GM23338 (cell line): Measurements from ENCODE around the gene KCND2. TPM values are rescaled to one million over a fixed set of nuclear protein-coding genes. Genes with fewer than 3 reads are reported as not detected.
A peak's percentile ranks its signal among the peaks of the same experiment; 100 is the strongest.

Source experiments
- ATAC-seq: fragments of 200-7000 bp; cut with Tn5 transposase; 3 replicates; pipeline ENCODE4 v1.9.1; 2020
- DNase-seq: peaks from one replicate; pipeline ENCODE4 v3.0.0-alpha.2; 2015; ENCODE audit warnings: low spot score
- H2AFZ ChIP-seq: fragments of 200-600 bp; sonication (generic); 2 replicates; pipeline ENCODE4 v1.8.0; 2016; ENCODE audit warnings: antibody characterized with exemption, mild to moderate bottlenecking, moderate library complexity
- H3F3A ChIP-seq: fragments of 200-600 bp; sonication (generic); replicated peaks from 2 replicates; pipeline ENCODE4 v1.8.0; 2017; ENCODE audit warnings: antibody characterized with exemption, mixed run types, low read depth
- H3K27ac ChIP-seq: fragments of 200-600 bp; sonication (generic); 2 replicates; pipeline ENCODE4 v1.6.1; 2016; ENCODE audit warnings: low read depth
- H3K27me3 ChIP-seq: fragments of 200-600 bp; sonication (generic); 2 replicates; pipeline ENCODE4 v1.8.0; 2016; ENCODE audit warnings: mild to moderate bottlenecking, mixed run types, moderate library complexity; ENCODE audit not compliant: insufficient read depth
- H3K36me3 ChIP-seq: fragments of 200-600 bp; sonication (generic); 2 replicates; pipeline ENCODE4 v1.8.0; 2016; ENCODE audit warnings: mild to moderate bottlenecking; ENCODE audit not compliant: insufficient read depth
- H3K4me1 ChIP-seq: fragments of 200-600 bp; sonication (generic); 2 replicates; pipeline ENCODE4 v1.8.0; 2016; ENCODE audit warnings: mild to moderate bottlenecking, moderate library complexity; ENCODE audit not compliant: insufficient read depth
- H3K4me2 ChIP-seq: fragments of 200-600 bp; sonication (generic); 2 replicates; pipeline ENCODE4 v1.7.1; 2017; ENCODE audit warnings: mixed run types
- H3K4me3 ChIP-seq: fragments of 200-600 bp; sonication (generic); 2 replicates; pipeline ENCODE4 v1.6.1; 2016; ENCODE audit warnings: mixed run types
- H3K79me2 ChIP-seq: fragments of 200-600 bp; sonication (generic); replicated peaks from 2 replicates; pipeline ENCODE4 v1.8.0; 2017; ENCODE audit warnings: mild to moderate bottlenecking; ENCODE audit not compliant: insufficient read depth
- H3K9me2 ChIP-seq: fragments of 200-600 bp; sonication (generic); 2 replicates; pipeline ENCODE4 v1.8.0; 2017; ENCODE audit not compliant: insufficient read depth
- H4K20me1 ChIP-seq: fragments of 200-600 bp; sonication (generic); replicated peaks from 2 replicates; pipeline ENCODE4 v1.8.0; 2017; ENCODE audit warnings: mild to moderate bottlenecking; ENCODE audit not compliant: insufficient read depth
- H3K27ac Mint-ChIP-seq: 2 replicates; pipeline ENCODE4 v1.8.0; 2020; ENCODE audit warnings: inconsistent platforms, mild to moderate bottlenecking, moderate library complexity, mixed read lengths
- H3K27me3 Mint-ChIP-seq: 3 replicates; pipeline ENCODE4 v1.8.0; 2022; ENCODE audit warnings: low read depth, mild to moderate bottlenecking, moderate library complexity, mixed read lengths, inconsistent platforms; ENCODE audit not compliant: insufficient read depth, poor library complexity
- H3K36me3 Mint-ChIP-seq: 3 replicates; pipeline ENCODE4 v1.8.0; 2021; ENCODE audit warnings: low read depth, mild to moderate bottlenecking, inconsistent platforms, moderate library complexity, mixed read lengths
- H3K4me1 Mint-ChIP-seq: 3 replicates; pipeline ENCODE4 v1.8.0; 2020; ENCODE audit warnings: mild to moderate bottlenecking, inconsistent platforms, mixed read lengths
- H3K4me3 Mint-ChIP-seq: 3 replicates; pipeline ENCODE4 v1.8.0; 2021; ENCODE audit warnings: moderate library complexity, mild to moderate bottlenecking, inconsistent platforms, mixed read lengths
- H3K9me3 Mint-ChIP-seq: 3 replicates; pipeline ENCODE4 v1.8.0; 2020; ENCODE audit warnings: moderate library complexity, mild to moderate bottlenecking, inconsistent platforms, mixed read lengths
- EZH2 ChIP-seq: fragments of 200-600 bp; sonication (generic); IDR thresholded peaks from one replicate; pipeline ENCODE4 v1.8.0; 2017; ENCODE audit warnings: antibody characterized with exemption, mild to moderate bottlenecking, low read depth; ENCODE audit not compliant: unreplicated experiment
- EZH2phosphoT487 ChIP-seq: fragments of 200-600 bp; sonication (generic); IDR thresholded peaks from one replicate; pipeline ENCODE4 v1.8.1; 2018; ENCODE audit warnings: antibody characterized with exemption; ENCODE audit not compliant: unreplicated experiment
- NANOG ChIP-seq: IDR thresholded peaks from 2 replicates; pipeline ENCODE4 v1.6.1; 2016; ENCODE audit warnings: antibody characterized with exemption, borderline replicate concordance
- POLR2AphosphoS5 ChIP-seq: IDR thresholded peaks from 2 replicates; pipeline ENCODE4 v1.6.1; 2016; ENCODE audit warnings: antibody characterized with exemption, low read depth
- STAT1 ChIP-seq: IDR thresholded peaks from one replicate; pipeline ENCODE4 v1.6.1; 2016; ENCODE audit warnings: antibody characterized with exemption; ENCODE audit not compliant: unreplicated experiment
- ZNF114 ChIP-seq: fragments of 250-450 bp; sonication (Bioruptor Pico); IDR thresholded peaks from 2 replicates; pipeline ENCODE4 v1.5.0; 2020; ENCODE audit warnings: mild to moderate bottlenecking, moderate library complexity
- ZNF331 ChIP-seq: fragments of 250-450 bp; sonication (Bioruptor Pico); IDR thresholded peaks from 2 replicates; pipeline ENCODE4 v1.5.0; 2020; ENCODE audit warnings: low read depth, mild to moderate bottlenecking, moderate library complexity
- polyA plus RNA-seq: library from polyadenylated mRNA; unstranded; fragments of >200 nt; fragmentation: Nextera tagmentation; extraction: Ambion mirVana; gene quantifications from 2 replicates; pipeline ENCODE4 v1.2.1, GENCODE V29; 2016
- total RNA-seq: library from RNA; depleted of rRNA; stranded (reverse); fragments of >200 nt; shearing (Covaris generic); gene quantifications from 2 replicates; pipeline ENCODE4 v1.2.3, GENCODE V29; 2014
- TF ChIP-seq, protein P1 (sequence below): IDR thresholded peaks from one replicate; pipeline ENCODE4 v1.6.1; 2018; ENCODE audit warnings: antibody characterized with exemption; ENCODE audit not compliant: unreplicated experiment
- TF ChIP-seq, protein P2 (sequence below), 2 experiments: fragments of 200-600 bp in 1 of 2; sonication (generic) in 1 of 2; conservative IDR thresholded peaks; 2 replicates each; pipeline versions ENCODE4 v1.5.1 to v1.6.1; 2016 to 2017; ENCODE audit warnings: antibody characterized with exemption in 2 of 2, low read depth in 2 of 2, mild to moderate bottlenecking in 2 of 2, moderate library complexity in 1 of 2

The KCND2 gene
- total and polyA plus RNA-seq, 2 experiments from 2014 or later = 7.1 to 15.6 TPM

DNA sequence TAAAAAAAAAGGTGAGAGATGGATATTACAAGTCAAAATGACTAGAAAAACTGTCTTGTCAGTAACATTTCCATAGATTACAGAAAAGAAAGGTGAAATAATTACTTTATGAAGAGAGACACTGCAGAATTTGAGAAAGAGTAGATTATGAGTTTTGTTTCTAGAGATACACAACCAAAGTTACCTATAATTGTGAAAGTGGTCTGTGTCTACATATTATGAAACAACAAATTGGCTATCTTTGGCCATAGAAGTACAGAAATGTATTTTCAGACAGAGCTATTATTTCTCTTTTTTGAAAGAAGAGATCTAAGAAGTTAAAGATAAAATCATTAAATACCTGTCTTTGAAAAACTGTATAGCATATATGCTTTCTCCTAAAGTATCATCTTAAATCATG, 30.1 kb downstream of the KCND2 start (continued):
- TF ChIP-seq, protein P1, sequence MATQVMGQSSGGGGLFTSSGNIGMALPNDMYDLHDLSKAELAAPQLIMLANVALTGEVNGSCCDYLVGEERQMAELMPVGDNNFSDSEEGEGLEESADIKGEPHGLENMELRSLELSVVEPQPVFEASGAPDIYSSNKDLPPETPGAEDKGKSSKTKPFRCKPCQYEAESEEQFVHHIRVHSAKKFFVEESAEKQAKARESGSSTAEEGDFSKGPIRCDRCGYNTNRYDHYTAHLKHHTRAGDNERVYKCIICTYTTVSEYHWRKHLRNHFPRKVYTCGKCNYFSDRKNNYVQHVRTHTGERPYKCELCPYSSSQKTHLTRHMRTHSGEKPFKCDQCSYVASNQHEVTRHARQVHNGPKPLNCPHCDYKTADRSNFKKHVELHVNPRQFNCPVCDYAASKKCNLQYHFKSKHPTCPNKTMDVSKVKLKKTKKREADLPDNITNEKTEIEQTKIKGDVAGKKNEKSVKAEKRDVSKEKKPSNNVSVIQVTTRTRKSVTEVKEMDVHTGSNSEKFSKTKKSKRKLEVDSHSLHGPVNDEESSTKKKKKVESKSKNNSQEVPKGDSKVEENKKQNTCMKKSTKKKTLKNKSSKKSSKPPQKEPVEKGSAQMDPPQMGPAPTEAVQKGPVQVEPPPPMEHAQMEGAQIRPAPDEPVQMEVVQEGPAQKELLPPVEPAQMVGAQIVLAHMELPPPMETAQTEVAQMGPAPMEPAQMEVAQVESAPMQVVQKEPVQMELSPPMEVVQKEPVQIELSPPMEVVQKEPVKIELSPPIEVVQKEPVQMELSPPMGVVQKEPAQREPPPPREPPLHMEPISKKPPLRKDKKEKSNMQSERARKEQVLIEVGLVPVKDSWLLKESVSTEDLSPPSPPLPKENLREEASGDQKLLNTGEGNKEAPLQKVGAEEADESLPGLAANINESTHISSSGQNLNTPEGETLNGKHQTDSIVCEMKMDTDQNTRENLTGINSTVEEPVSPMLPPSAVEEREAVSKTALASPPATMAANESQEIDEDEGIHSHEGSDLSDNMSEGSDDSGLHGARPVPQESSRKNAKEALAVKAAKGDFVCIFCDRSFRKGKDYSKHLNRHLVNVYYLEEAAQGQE = no peak
- TF ChIP-seq POLR2AphosphoS5 (no peak), ZNF114 (no peak), ZNF331 (no peak), STAT1 (no peak), NANOG (no peak), EZH2phosphoT487 (no peak)
- TF ChIP-seq, protein P2, sequence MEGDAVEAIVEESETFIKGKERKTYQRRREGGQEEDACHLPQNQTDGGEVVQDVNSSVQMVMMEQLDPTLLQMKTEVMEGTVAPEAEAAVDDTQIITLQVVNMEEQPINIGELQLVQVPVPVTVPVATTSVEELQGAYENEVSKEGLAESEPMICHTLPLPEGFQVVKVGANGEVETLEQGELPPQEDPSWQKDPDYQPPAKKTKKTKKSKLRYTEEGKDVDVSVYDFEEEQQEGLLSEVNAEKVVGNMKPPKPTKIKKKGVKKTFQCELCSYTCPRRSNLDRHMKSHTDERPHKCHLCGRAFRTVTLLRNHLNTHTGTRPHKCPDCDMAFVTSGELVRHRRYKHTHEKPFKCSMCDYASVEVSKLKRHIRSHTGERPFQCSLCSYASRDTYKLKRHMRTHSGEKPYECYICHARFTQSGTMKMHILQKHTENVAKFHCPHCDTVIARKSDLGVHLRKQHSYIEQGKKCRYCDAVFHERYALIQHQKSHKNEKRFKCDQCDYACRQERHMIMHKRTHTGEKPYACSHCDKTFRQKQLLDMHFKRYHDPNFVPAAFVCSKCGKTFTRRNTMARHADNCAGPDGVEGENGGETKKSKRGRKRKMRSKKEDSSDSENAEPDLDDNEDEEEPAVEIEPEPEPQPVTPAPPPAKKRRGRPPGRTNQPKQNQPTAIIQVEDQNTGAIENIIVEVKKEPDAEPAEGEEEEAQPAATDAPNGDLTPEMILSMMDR (conservative IDR thresholded peaks at IDR 0.05; ENCODE audit: low read depth in 2 of 2) = no peak

DNA sequence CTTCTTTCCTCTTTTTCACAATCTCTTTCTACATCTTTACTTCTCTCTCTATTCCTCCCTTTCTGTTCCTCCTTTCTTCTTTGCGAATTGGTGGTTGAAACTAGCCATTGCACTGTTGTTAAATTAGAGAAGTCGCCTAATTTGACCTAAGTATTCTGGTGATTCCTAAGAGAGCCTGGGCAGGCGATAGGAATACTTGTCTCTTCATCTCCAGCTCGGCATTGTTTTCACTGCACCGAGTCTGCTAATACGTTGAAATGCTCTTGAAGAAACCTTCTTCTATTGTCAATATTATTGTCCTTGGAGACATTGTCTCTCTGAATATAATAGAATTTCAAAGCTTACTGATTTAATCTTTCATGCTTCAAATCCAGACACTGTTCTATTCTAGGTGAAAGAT, 31.7 kb downstream of the KCND2 start:
- Mint-ChIP-seq H3K27ac (no peak overlapping the region; the same call in 1 of the 2 replicates), H3K4me3 (no peak overlapping the region), H3K4me1 (peaks cover 31% of the 10 kb centered on the region), H3K27me3 (peaks cover 2% of the 10 kb centered on the region), H3K36me3 (no peaks in the 10 kb centered on the region), H3K9me3 (no peaks in the 10 kb centered on the region)
- ATAC-seq (peak; percentile 41; the same call in 2 of the 3 replicates), DNase-seq (peak; percentile 17)
- Histone ChIP-seq H3K4me1 (peaks cover 22% of the 10 kb centered on the region), H3K79me2 (no peaks in the 10 kb centered on the region), H3K4me2 (no peak overlapping the region; the same call in 1 of the 2 replicates), H3K36me3 (no peaks in the 10 kb centered on the region), H2AFZ (no peak overlapping the region), H3K27ac (0 out of 2 replicates have a peak overlapping the region, but pooled peaks have one; percentile 10), H4K20me1 (no peaks in the 10 kb centered on the region), H3K27me3 (no peaks in the 10 kb centered on the region), H3F3A (no peaks in the 10 kb centered on the region), H3K4me3 (no peak overlapping the region), H3K9me2 (no peaks in the 10 kb centered on the region)
- TF ChIP-seq ZNF114 = no peak
- TF ChIP-seq, protein P1 = no peak
- TF ChIP-seq EZH2 = no peak
